ENCODE measurements around the gene OPN1SW.

DNA sequence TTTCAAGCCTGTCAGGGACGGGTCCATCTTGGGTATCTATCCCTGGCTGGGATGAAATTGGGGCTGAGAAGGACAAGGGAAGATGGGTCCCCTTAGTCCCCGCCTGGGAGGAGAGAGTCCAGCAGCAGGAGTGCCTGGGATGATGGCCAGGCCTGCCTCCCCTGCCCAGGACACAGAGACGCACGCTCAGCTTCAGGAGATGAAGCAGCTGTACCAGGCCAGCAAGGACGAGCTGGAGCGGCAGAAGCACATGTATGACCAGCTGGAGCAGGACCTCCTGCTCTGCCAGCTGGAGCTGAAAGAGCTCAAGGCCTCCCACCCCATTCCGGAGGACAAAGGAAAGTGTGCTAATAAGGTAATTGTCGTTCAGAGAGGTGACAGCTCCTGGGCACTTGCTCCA lies 31.6 kb upstream of the OPN1SW start:
- no peak for TF ChIP-seq POLR2A (IDR thresholded peaks at IDR 0.05)
- TF ChIP-seq, protein P1, sequence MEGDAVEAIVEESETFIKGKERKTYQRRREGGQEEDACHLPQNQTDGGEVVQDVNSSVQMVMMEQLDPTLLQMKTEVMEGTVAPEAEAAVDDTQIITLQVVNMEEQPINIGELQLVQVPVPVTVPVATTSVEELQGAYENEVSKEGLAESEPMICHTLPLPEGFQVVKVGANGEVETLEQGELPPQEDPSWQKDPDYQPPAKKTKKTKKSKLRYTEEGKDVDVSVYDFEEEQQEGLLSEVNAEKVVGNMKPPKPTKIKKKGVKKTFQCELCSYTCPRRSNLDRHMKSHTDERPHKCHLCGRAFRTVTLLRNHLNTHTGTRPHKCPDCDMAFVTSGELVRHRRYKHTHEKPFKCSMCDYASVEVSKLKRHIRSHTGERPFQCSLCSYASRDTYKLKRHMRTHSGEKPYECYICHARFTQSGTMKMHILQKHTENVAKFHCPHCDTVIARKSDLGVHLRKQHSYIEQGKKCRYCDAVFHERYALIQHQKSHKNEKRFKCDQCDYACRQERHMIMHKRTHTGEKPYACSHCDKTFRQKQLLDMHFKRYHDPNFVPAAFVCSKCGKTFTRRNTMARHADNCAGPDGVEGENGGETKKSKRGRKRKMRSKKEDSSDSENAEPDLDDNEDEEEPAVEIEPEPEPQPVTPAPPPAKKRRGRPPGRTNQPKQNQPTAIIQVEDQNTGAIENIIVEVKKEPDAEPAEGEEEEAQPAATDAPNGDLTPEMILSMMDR (IDR thresholded peaks at IDR 0.05) = no peak
